Measurements from ENCODE around the gene TUBGCP5. TPM values are rescaled to one million over a fixed set of nuclear protein-coding genes. Genes with fewer than 3 reads are reported as not detected.

TUBGCP5 gene
- total and polyA plus RNA-seq, 10 of the 15 experiments (the other 5 are each of a cell fraction or from before 2014, with no cell fraction given): 6.4 to 29.2 (median 20.2) TPM

DNA sequence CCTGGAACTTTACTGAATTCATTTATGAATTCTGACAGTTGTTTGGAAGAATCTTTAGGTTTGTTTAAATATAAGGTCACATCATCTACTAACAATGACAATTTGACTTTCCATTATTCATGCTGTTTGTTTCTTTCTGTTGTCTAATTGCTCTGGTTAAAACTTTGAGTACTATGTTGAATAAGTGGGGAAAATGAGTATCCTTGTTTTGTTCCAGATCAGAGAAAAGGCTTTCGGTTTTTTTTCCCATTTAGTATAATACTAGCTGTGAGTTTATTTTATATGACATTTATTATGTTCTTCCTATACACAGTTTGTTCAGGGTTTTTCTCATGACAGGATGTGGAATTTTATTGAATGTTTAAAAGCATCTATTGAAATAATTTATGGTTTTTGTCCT, 11.3 kb upstream of the TUBGCP5 start:
- ChIA-PET POLR2A (no interaction called here), SMC1A (ENCODE audit: uncharacterized antibody, unreplicated experiment) (no interaction called here), RAD21 (ENCODE audit: unreplicated experiment) (no interaction called here), CTCF (no interaction called here)
- in situ Hi-C loops (cut with MboI): no loop called here
- Histone ChIP-seq H3K27ac (ENCODE audit: control insufficient read depth, insufficient read depth) (no peak overlapping the region), H4K20me1 (ENCODE audit: control insufficient read depth, insufficient read depth) (no peaks in the 10 kb centered on the region), H3K4me1 (ENCODE audit: control insufficient read depth, insufficient read depth, low read length) (no peaks in the 10 kb centered on the region), H3K9me3 (replicated peaks; ENCODE audit: control insufficient read depth, insufficient read depth, low read length) (no peaks in the 10 kb centered on the region), H3K27me3 (replicated peaks in 1 of 2; ENCODE audit: control insufficient read depth in 2 of 2, insufficient read depth in 2 of 2, low read length in 1 of 2) (no peaks in the 10 kb centered on the region), H3K9ac (ENCODE audit: control insufficient read depth, insufficient read depth, low read length) (no peak overlapping the region), H3K4me2 (ENCODE audit: control insufficient read depth, insufficient read depth) (no peak overlapping the region), H3K4me3 (no peak overlapping the region), H3K36me3 (ENCODE audit: control insufficient read depth in 2 of 2, insufficient read depth in 2 of 2, low read length in 1 of 2) (no peaks in the 10 kb centered on the region), H2AFZ (ENCODE audit: control insufficient read depth, low read depth, low read length) (no peak overlapping the region), H3K79me2 (ENCODE audit: control insufficient read depth, insufficient read depth, low read length) (no peaks in the 10 kb centered on the region)
- ATAC-seq (no peak), FAIRE-seq (no peak), DNase-seq (ENCODE audit: low read depth, low spot score) (no peak)
- no peak for TF ChIP-seq RAD21 (IDR thresholded peaks at IDR 0.05; ENCODE audit: insufficient read depth, low read depth, low read length)
- no peak for TF ChIP-seq TCF7 (IDR thresholded peaks at IDR 0.05; ENCODE audit: borderline replicate concordance)
- TF ChIP-seq FOXK2 (IDR thresholded peaks at IDR 0.05): no peak
- TF ChIP-seq BCL11A (IDR thresholded peaks at IDR 0.05; ENCODE audit: low read depth, low read length): no peak
- TF ChIP-seq KAT2A (conservative IDR thresholded peaks at IDR 0.05; ENCODE audit: control insufficient read depth, low read depth, low read length): no peak
- no peak for TF ChIP-seq RCOR1 (conservative IDR thresholded peaks at IDR 0.05; ENCODE audit: low read depth, low read length)
- no peak for TF ChIP-seq PAX5 (IDR thresholded peaks at IDR 0.05; ENCODE audit: borderline replicate concordance, low read depth, low read length)
- no peak for TF ChIP-seq SMARCA5 (IDR thresholded peaks at IDR 0.05)
- no peak for TF ChIP-seq SUPT20H (IDR thresholded peaks at IDR 0.05; ENCODE audit: borderline replicate concordance, control insufficient read depth, low read depth, low read length)
- TF ChIP-seq CBX5 (IDR thresholded peaks at IDR 0.05; ENCODE audit: low read depth): no peak
- TF ChIP-seq EED (IDR thresholded peaks at IDR 0.05; ENCODE audit: low read depth): no peak
- no peak for TF ChIP-seq CUX1 (IDR thresholded peaks at IDR 0.05; ENCODE audit: insufficient replicate concordance, low read depth, low read length)
- TF ChIP-seq, protein P1, sequence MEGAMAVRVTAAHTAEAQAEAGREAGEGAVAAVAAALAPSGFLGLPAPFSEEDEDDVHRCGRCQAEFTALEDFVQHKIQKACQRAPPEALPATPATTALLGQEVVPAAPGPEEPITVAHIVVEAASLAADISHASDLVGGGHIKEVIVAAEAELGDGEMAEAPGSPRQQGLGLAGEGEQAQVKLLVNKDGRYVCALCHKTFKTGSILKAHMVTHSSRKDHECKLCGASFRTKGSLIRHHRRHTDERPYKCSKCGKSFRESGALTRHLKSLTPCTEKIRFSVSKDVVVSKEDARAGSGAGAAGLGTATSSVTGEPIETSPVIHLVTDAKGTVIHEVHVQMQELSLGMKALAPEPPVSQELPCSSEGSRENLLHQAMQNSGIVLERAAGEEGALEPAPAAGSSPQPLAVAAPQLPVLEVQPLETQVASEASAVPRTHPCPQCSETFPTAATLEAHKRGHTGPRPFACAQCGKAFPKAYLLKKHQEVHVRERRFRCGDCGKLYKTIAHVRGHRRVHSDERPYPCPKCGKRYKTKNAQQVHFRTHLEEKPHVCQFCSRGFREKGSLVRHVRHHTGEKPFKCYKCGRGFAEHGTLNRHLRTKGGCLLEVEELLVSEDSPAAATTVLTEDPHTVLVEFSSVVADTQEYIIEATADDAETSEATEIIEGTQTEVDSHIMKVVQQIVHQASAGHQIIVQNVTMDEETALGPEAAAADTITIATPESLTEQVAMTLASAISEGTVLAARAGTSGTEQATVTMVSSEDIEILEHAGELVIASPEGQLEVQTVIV (IDR thresholded peaks at IDR 0.05; ENCODE audit: borderline replicate concordance, partially characterized antibody): no peak
- TF ChIP-seq EZH2 (IDR thresholded peaks at IDR 0.05; ENCODE audit: borderline replicate concordance, control insufficient read depth, low read depth, low read length): no peak
- TF ChIP-seq GATAD2B (conservative IDR thresholded peaks at IDR 0.05; ENCODE audit: low read depth): no peak
- TF ChIP-seq ESRRA (IDR thresholded peaks at IDR 0.05; ENCODE audit: low read length): no peak
- WGBS (ENCODE audit: insufficient coverage, insufficient replicate concordance, low lambda C conversion rate, missing lambda C conversion rate): 37% methylated on average over 1 of the region's 1 CpG
- BruUV-seq (replicated peaks): no TSS peak
- intact Hi-C loops (cut with micrococcal nuclease; ENCODE audit: unreplicated experiment): no loop called here
